Stomach (tissue), 4 donors: Measurements from ENCODE around the gene ZBTB14.

ENCODE experiments used
- CTCF ChIP-seq, 7 experiments: fragments of 450-650 bp in 4 of 7; fragments of 200-600 bp in 3 of 7; sonication (generic) in 3 of 7; IDR thresholded peaks; one replicate each; pipeline ENCODE4 v1.5.1; 2016 to 2019; ENCODE audit warnings: antibody characterized with exemption in 7 of 7, control low read depth in 2 of 7, mild to moderate bottlenecking in 1 of 7
- EP300 ChIP-seq: sonication (generic); formaldehyde crosslinking; IDR thresholded peaks from one replicate; pipeline ENCODE4 v1.6.1; 2017; ENCODE audit warnings: antibody characterized with exemption
- POLR2A ChIP-seq, 4 donors: fragments of 450-650 bp; IDR thresholded peaks; one replicate each; pipeline ENCODE4 v1.6.1; 2016; ENCODE audit warnings: antibody characterized with exemption in 4 of 4, control low read depth in 2 of 4, mild to moderate bottlenecking in 1 of 4, moderate library complexity in 1 of 4
- POLR2AphosphoS5 ChIP-seq, 3 donors: sonication (generic); formaldehyde crosslinking; IDR thresholded peaks; one replicate each; pipeline ENCODE4 v1.6.1; 2016; ENCODE audit warnings: antibody characterized with exemption in 3 of 3

GRCh38 chr18:5276947-5277346 is 18.6 kb downstream of the ZBTB14 start:
- no peak for TF ChIP-seq POLR2AphosphoS5 (IDR thresholded peaks at IDR 0.05)
- TF ChIP-seq CTCF (IDR thresholded peaks at IDR 0.05), result no peak
- no peak for TF ChIP-seq EP300
- TF ChIP-seq POLR2A (IDR thresholded peaks at IDR 0.05), result no peak
